Measurements from ENCODE around the gene ZCCHC7.

Gene ZCCHC7

GRCh38 chr9:37220971-37221370, 100.6 kb downstream of the ZCCHC7 start:
- DNase-seq (ENCODE audit: low read depth), result no peak
- no peak for TF ChIP-seq CTCF (IDR thresholded peaks at IDR 0.05; ENCODE audit: insufficient read depth, low read depth, low read length, missing control alignments)
- H3K4me3 ChIP-seq (ENCODE audit: low read depth, low read length), result no peak overlapping the region

GRCh38 chr9:37221489-37222106, 101.2 kb downstream of the ZCCHC7 start:
- DNase-seq (ENCODE audit: low read depth), result no peak
- H3K4me3 ChIP-seq (ENCODE audit: low read depth, low read length), result no peak overlapping the region
- TF ChIP-seq CTCF (IDR thresholded peaks at IDR 0.05; ENCODE audit: insufficient read depth, low read depth, low read length, missing control alignments), result no peak

GRCh38 chr9:37229455-37229854, 109.1 kb downstream of the ZCCHC7 start:
- DNase-seq (ENCODE audit: low read depth), result no peak
- no peak overlapping the region for H3K4me3 ChIP-seq (ENCODE audit: low read depth, low read length)
- no peak for TF ChIP-seq CTCF (IDR thresholded peaks at IDR 0.05; ENCODE audit: insufficient read depth, low read depth, low read length, missing control alignments)

GRCh38 chr9:37229882-37230482, 109.6 kb downstream of the ZCCHC7 start:
- no peak for TF ChIP-seq CTCF (IDR thresholded peaks at IDR 0.05; ENCODE audit: insufficient read depth, low read depth, low read length, missing control alignments)
- no peak overlapping the region for H3K4me3 ChIP-seq (ENCODE audit: low read depth, low read length)
- no peak for DNase-seq (ENCODE audit: low read depth)

- DNase-seq (ENCODE audit: low read depth), result no peak
- no peak for TF ChIP-seq CTCF (IDR thresholded peaks at IDR 0.05; ENCODE audit: insufficient read depth, low read depth, low read length, missing control alignments)
- no peak overlapping the region for H3K4me3 ChIP-seq (ENCODE audit: low read depth, low read length)
Measured at GRCh38 chr9:37236822-37237221, 116.4 kb downstream of the ZCCHC7 start.

- TF ChIP-seq CTCF (IDR thresholded peaks at IDR 0.05; ENCODE audit: insufficient read depth, low read depth, low read length, missing control alignments), result no peak
- no peak for DNase-seq (ENCODE audit: low read depth)
Measured at GRCh38 chr9:37238122-37238521, 117.7 kb downstream of the ZCCHC7 start.

More at GRCh38 chr9:37238122-37238521, 117.7 kb downstream of the ZCCHC7 start:
- no peak overlapping the region for H3K4me3 ChIP-seq (ENCODE audit: low read depth, low read length)
